Suppressor macrophage (primary cell): Measurements from ENCODE around the gene ANKRD31.
"Not testable (repeated sequence)": the region's sequence is repeated elsewhere in the genome, so short reads cannot be mapped to it uniquely, and the experiment has no call there.

Experiments
- DNase-seq, 4 experiments: peaks; one replicate each; pipeline ENCODE4 v3.0.0-alpha.2; 2020 to 2022

The ANKRD31 gene

DNA sequence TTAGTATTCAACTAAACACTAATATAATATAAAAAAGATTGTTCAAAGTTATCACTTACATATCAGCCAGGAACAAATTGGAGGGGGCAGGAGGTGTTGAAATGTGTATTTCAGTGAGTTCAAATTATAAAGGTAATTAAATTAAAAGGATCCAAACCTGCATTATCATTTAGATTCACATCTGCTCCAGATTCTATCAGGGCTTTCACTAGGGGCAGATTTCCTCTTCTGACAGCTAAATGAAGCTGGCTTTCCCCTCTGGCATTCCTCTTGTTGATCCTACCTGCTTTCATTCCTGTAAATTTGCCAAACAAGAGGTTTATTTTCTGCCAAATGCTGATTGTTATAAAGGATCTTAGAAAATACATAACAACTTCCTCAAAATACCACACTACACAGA is 98.0 kb downstream of the ANKRD31 start:
- DNase-seq, result no peak

DNA sequence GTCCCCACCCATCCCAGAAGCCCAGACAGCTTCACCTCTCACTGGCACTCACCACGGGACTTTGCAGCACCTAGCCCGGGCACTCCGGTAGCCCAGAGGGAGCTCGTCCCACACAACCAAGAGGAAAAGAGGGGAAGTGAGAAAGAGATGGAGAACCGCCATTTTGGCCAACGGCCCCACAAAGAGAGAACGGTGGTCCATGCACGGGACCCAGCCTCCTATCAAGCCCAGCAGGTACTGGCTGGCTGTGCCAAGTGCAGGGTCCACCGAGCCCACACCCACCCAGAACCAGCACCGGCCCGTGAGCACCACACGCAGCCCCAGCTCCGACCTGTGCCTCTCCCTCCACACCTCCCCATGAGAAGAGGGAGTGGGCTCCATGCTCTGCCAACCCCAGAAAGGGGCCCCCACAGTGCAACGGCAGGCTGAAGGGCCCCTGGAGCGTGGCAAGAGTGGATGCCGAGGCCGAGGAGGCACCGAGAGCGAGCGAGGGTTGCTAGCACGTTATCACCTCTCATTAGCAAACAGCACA is 105.8 kb downstream of the ANKRD31 start:
- DNase-seq, result no peak

- DNase-seq, result no peak
Observed at GRCh38 chr5:75116856-75117255, 119.8 kb downstream of the ANKRD31 start.

DNA sequence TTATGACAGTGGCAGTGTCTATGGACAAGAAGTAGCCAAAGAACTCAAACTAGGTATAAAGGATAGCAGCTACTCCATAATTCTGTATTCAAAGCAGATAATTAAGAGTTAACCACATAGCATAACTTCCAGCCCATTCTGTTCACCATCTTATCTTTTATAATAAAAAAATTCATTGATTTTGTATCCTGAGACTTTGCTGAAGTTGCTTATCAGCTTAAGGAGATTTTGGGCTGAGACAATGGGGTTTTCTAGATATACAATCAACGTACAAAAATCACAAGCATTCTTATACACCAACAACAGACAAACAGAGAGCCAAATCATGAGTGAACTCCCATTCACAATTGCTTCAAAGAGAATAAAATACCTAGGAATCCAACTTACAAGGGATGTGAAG is 122.4 kb downstream of the ANKRD31 start:
- DNase-seq, result peak in 1 of 4 experiments; percentile 23

GRCh38 chr5:75113354-75114113 is 123.1 kb downstream of the ANKRD31 start:
- DNase-seq, result no peak

DNA sequence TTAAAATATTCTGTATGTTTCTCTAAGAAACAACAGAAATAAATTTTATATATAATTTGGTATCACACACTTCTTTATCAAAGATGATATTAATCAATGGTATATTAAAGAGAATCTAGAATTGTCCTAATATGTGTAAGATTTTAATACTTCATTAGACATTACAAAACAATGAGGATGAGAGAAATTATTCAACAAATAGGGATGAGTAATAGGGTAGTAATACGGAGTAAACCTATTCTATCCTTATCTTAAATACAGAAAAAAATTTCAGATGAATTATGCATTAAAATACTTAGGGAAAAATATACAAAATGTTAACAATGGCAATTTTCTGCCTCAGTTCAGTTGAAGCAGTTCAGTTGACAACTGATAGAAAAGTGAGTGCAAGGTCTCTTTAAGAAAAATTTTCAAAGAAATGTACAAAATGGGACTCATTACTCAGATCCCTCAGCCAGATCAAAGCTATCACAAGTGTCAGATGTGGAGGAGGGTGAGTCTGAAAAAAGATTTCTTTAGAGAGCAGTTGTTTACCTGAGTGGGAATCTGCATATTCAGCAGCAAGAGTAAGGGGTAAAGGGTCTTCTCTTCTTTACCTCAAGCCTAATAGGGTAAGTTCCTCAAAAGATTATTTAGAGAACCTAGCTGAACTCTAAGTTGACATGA is 127.6 kb downstream of the ANKRD31 start:
- no peak for DNase-seq

GRCh38 chr5:75108515-75108914 is 128.2 kb downstream of the ANKRD31 start:
- no peak for DNase-seq

- DNase-seq, result not testable (repeated sequence)
Observed at GRCh38 chr5:75095956-75096355, 140.7 kb downstream of the ANKRD31 start.

DNA sequence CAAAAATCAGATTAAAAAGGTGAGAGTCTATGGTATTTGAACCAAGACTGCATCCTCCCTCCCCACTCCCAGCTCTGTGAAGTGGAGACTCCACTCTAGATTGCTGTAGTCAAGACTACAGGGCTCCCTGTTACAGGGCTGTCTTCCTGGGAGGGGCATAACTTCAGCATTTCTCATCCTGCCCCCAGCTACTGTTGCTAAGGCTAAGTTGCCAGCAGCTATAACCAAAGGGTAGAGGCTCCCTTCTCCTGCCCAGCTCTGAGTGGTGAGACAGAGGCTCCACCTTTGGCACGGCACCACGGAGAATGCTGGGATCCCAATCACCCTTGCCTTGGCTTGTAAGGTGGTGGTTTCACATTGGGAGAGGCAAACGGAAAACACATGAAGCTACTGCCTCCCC is 145.1 kb downstream of the ANKRD31 start:
- no peak for DNase-seq

GRCh38 chr5:75089662-75090061 is 147.0 kb downstream of the ANKRD31 start:
- DNase-seq, result no peak

- peak; percentile 14 to 50 (median 28) for DNase-seq
Observed at GRCh38 chr5:75089137-75089536, 147.5 kb downstream of the ANKRD31 start.

- DNase-seq, result no peak
Observed at GRCh38 chr5:75088648-75089047, 148.0 kb downstream of the ANKRD31 start.

DNA sequence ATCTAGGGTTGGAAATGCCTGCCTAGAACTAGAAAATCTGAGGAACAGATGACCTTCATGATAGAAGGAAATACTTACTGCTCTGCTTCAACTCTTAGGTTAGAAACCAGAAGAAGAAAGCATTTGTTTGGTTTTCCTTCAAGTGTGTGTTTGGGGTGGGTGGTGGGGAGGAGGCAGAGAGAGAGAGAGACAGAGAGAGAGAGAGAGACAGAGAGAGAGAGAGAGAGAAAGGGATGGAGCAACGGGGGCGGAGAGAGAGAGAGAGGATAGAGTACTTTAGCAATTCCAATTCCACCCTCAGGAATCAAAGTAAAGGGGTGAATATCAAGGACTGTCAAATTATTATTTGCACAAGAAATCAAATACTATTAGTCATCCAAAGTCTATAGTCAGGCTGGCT is 155.2 kb downstream of the ANKRD31 start:
- no peak for DNase-seq

DNA sequence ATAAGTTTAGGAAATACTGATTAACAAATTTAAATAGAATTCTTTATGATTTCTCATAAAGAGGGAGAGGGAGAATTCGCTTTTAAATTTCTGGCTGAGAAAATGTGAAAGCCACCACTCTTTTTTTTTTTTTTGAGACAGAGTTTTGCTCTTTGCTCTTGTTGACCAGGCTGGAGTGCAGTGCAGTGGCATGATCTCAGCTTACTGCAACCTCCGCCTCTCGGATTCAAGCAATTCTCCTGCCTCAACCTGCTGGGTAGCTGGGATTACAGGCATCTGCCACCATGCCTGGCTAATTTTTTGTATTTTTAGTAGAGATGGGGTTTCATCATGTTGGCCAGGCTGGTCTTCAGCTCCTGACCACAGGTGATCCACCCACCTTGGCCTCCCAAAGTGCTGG is 157.3 kb downstream of the ANKRD31 start:
- not testable (repeated sequence) for DNase-seq

DNA sequence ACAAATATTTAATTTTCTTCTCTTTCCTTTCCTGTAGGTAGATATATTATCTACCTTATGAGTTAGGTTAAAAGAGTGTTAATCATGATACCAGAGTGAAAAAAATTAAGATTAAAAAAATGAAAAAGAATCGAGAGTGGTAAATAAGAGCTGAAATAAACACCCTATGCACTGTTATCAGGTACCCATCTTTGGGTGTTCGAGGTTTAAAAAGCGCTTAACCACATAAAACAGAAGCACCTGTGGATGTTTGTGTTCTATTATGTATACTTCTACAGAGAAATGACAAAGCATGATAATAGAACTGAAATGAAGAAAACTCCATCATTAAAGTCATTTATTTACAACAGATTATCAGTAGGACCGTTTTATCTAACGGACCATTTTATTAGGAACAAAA is 158.7 kb downstream of the ANKRD31 start:
- no peak for DNase-seq

DNA sequence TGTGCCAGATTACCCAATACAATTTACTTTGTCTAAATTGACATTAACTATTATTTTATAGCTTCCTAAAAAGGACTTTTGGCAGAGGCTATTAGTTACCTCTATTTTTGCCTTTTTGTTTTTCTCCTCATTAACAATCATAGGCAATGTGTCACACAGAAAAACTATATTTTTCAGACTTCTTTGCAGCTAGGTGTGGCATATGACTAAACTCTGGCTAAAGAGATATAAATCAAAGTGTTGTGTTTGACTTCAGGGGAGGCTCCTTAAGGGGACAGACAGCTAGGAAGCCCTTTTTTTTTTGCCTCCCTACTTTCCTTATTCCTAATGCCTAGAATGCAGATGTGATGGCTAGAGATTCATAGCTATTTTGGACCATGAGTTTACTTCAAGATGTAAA is 164.6 kb downstream of the ANKRD31 start:
- DNase-seq, result no peak

DNA sequence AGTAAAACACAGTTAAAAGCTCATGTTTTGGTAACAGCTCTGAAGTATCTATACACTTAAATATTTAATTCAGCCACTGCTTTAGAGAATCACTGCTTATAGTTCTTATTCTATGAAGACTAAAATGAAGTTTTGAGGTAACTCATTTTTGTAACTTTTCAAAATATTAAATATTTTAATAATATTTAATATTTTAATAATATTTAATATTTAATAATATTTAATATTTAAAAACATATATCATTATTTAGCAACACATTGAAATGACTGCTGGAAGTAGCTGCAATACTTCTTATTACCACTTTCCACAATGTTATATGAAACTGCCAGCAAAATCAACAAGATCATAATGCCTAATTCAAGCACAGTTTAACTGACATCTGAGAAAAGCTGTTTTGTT is 165.6 kb downstream of the ANKRD31 start:
- no peak for DNase-seq

DNA sequence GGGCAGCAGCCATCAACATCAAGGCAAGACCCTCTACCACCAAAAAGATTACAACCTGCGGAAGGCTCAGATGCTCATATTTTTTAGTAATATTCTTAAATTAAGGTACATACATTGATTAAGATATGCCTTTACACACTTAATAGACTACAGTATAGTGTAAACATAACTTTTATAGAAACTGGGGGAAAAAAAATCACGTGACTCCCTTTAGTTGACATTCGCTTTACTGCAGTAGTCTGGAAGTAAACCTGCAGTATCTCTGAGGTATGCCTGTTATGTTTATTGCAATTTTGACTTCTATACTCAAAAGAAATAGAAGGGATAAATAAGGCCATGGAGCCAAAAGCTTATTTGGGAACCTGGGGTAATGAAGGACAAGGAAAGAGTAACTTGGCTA is 169.2 kb downstream of the ANKRD31 start:
- no peak for DNase-seq

GRCh38 chr5:75062925-75063531 is 173.7 kb downstream of the ANKRD31 start:
- no peak for DNase-seq

GRCh38 chr5:75059912-75060545 is 176.6 kb downstream of the ANKRD31 start:
- DNase-seq, result peak in 3 of 4 experiments; percentile 30 to 67 (median 67)

GRCh38 chr5:75058986-75059535 is 177.6 kb downstream of the ANKRD31 start:
- DNase-seq, result no peak

GRCh38 chr5:75057561-75057960 is 179.1 kb downstream of the ANKRD31 start:
- no peak for DNase-seq

GRCh38 chr5:75055727-75056144 is 180.9 kb downstream of the ANKRD31 start:
- DNase-seq, result no peak
